HepG2 (cell line): ENCODE results near the gene USP7. TPM values are rescaled to one million over a fixed set of nuclear protein-coding genes. Genes with fewer than 3 reads are reported as not detected.

Experiments
- FOSL1 ChIP-seq: sonication (generic); formaldehyde crosslinking; IDR thresholded peaks from 2 replicates; pipeline ENCODE4 v1.9.0; 2021; ENCODE audit warnings: missing genetic modification reagents, borderline replicate concordance
- FOXO1 ChIP-seq: sonication (generic); formaldehyde crosslinking; IDR thresholded peaks from 2 replicates; pipeline ENCODE4 v1.4.0; 2020; ENCODE audit warnings: missing genetic modification reagents
- IRF2 ChIP-seq: IDR thresholded peaks from 2 replicates; pipeline ENCODE4 v1.6.1; 2018; ENCODE audit warnings: missing genetic modification reagents, missing compliant biosample characterization
- KLF13 ChIP-seq: sonication (generic); formaldehyde crosslinking; IDR thresholded peaks from 2 replicates; pipeline ENCODE4 v1.4.0; 2020; ENCODE audit warnings: mild to moderate bottlenecking, missing genetic modification reagents
- MIER2 ChIP-seq: IDR thresholded peaks from 2 replicates; pipeline ENCODE4 v1.6.1; 2016; ENCODE audit warnings: missing biosample characterization, missing genetic modification reagents
- MLLT10 ChIP-seq: sonication (generic); formaldehyde crosslinking; IDR thresholded peaks from 2 replicates; pipeline ENCODE4 v1.4.0; 2020; ENCODE audit warnings: missing genetic modification reagents
- PITX1 ChIP-seq: sonication (generic); formaldehyde crosslinking; IDR thresholded peaks from 2 replicates; pipeline ENCODE4 v1.5.1; 2020; ENCODE audit warnings: mild to moderate bottlenecking, missing genetic modification reagents
- RELA ChIP-seq: sonication (generic); formaldehyde crosslinking; IDR thresholded peaks from 2 replicates; pipeline ENCODE4 v1.4.0; 2020; ENCODE audit warnings: missing genetic modification reagents
- SAP130 ChIP-seq: IDR thresholded peaks from 2 replicates; pipeline ENCODE4 v1.6.1; 2016; ENCODE audit warnings: low read depth
- TBX2 ChIP-seq: sonication (generic); formaldehyde crosslinking; IDR thresholded peaks from 2 replicates; pipeline ENCODE4 v1.5.0; 2020; ENCODE audit warnings: missing genetic modification reagents, mild to moderate bottlenecking, borderline replicate concordance
- TCF12 ChIP-seq, 2 experiments: fragments of 450-650 bp in 1 of 2; sonication (generic) in 1 of 2; formaldehyde crosslinking in 1 of 2; IDR thresholded peaks; 2 replicates each; pipeline versions ENCODE4 v1.6.1 to v1.8.0; 2017 to 2022; ENCODE audit warnings: antibody characterized with exemption in 1 of 2, mild to moderate bottlenecking in 1 of 2, missing genetic modification reagents in 1 of 2, moderate library complexity in 1 of 2
- ZMAT5 ChIP-seq: sonication (generic); formaldehyde crosslinking; IDR thresholded peaks from 2 replicates; pipeline ENCODE4 v1.5.0; 2020; ENCODE audit warnings: mild to moderate bottlenecking, low read depth, missing genetic modification reagents, borderline replicate concordance
- ZNF12 ChIP-seq: sonication (generic); formaldehyde crosslinking; IDR thresholded peaks from 2 replicates; pipeline ENCODE4 v1.5.0; 2020; ENCODE audit warnings: missing genetic modification reagents
- ZNF18 ChIP-seq: sonication (generic); formaldehyde crosslinking; IDR thresholded peaks from 2 replicates; pipeline ENCODE4 v1.8.0; 2022; ENCODE audit warnings: mild to moderate bottlenecking, missing genetic modification reagents; ENCODE audit not compliant: insufficient replicate concordance
- ZNF232 ChIP-seq: sonication (generic); formaldehyde crosslinking; IDR thresholded peaks from 2 replicates; pipeline ENCODE4 v1.4.0; 2020; ENCODE audit warnings: missing genetic modification reagents, borderline replicate concordance
- ZNF281 ChIP-seq: sonication (generic); formaldehyde crosslinking; IDR thresholded peaks from 2 replicates; pipeline ENCODE4 v1.4.0; 2020; ENCODE audit warnings: missing genetic modification reagents, borderline replicate concordance
- ZNF629 ChIP-seq: sonication (generic); formaldehyde crosslinking; conservative IDR thresholded peaks from 2 replicates; pipeline ENCODE4 v1.5.0; 2020; ENCODE audit warnings: missing genetic modification reagents
- ZNF782 ChIP-seq: sonication (generic); formaldehyde crosslinking; IDR thresholded peaks from 2 replicates; pipeline ENCODE4 v1.4.0; 2020; ENCODE audit warnings: missing genetic modification reagents, mild to moderate bottlenecking, borderline replicate concordance
- ZNF784 ChIP-seq: sonication (generic); formaldehyde crosslinking; IDR thresholded peaks from 2 replicates; pipeline ENCODE4 v1.5.1; 2020; ENCODE audit warnings: missing genetic modification reagents, mild to moderate bottlenecking, borderline replicate concordance
- ZSCAN21 ChIP-seq: sonication (generic); formaldehyde crosslinking; IDR thresholded peaks from 2 replicates; pipeline ENCODE4 v1.8.0; 2022; ENCODE audit warnings: mild to moderate bottlenecking, missing genetic modification reagents, moderate library complexity, borderline replicate concordance
- polyA plus RNA-seq, 8 experiments: library from polyadenylated mRNA; depleted of rRNA in 3 of 8; stranded (reverse) in 7 of 8; unstranded in 1 of 8; fragments of >200 nt; fragmentation: Illumina TruSeq in 4 of 8; extraction: Trizol in 4 of 8; gene quantifications; 2 replicates each; pipeline versions ENCODE4 v1.2.1 to v1.2.3, GENCODE V29; 2011 to 2016; ENCODE audit warnings: low read depth in 4 of 8, missing spikeins in 1 of 8, mixed read lengths in 1 of 8; ENCODE audit not compliant: insufficient read depth in 1 of 8
- total RNA-seq, 5 experiments: library from RNA; depleted of rRNA; stranded (reverse); fragments of >200 nt; fragmentation: Illumina TruSeq; extraction: Trizol; gene quantifications; 2 replicates each; pipeline ENCODE4 v1.2.3, GENCODE V29; 2016; ENCODE audit warnings: low read depth in 1 of 5
- TF ChIP-seq, protein P1 (sequence below): sonication (generic); formaldehyde crosslinking; IDR thresholded peaks from 2 replicates; pipeline ENCODE4 v1.4.0; 2020; ENCODE audit warnings: missing genetic modification reagents
- TF ChIP-seq, protein P2 (sequence below): sonication (generic); formaldehyde crosslinking; IDR thresholded peaks from 2 replicates; pipeline ENCODE4 v1.4.0; 2020; ENCODE audit warnings: mild to moderate bottlenecking, missing genetic modification reagents

The USP7 gene
- total and polyA plus RNA-seq, 2 of the 13 experiments (the other 11 are each of a cell fraction or from before 2014, with no cell fraction given) = 52.5 to 173 TPM

- TF ChIP-seq, protein P1, sequence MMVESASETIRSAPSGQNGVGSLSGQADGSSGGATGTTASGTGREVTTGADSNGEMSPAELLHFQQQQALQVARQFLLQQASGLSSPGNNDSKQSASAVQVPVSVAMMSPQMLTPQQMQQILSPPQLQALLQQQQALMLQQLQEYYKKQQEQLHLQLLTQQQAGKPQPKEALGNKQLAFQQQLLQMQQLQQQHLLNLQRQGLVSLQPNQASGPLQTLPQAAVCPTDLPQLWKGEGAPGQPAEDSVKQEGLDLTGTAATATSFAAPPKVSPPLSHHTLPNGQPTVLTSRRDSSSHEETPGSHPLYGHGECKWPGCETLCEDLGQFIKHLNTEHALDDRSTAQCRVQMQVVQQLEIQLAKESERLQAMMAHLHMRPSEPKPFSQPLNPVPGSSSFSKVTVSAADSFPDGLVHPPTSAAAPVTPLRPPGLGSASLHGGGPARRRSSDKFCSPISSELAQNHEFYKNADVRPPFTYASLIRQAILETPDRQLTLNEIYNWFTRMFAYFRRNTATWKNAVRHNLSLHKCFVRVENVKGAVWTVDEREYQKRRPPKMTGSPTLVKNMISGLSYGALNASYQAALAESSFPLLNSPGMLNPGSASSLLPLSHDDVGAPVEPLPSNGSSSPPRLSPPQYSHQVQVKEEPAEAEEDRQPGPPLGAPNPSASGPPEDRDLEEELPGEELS (CRISPR knock-in tag) = no peak
- peak; percentile 37; the same call in 1 of the 2 replicates for TF ChIP-seq SAP130
- TF ChIP-seq MLLT10 = no peak
- peak; percentile 16; the same call in 1 of the 2 replicates for TF ChIP-seq ZNF232 (CRISPR knock-in tag)
- TF ChIP-seq ZSCAN21 (CRISPR knock-in tag) = no peak
- TF ChIP-seq PITX1 (CRISPR knock-in tag) = no peak
- TF ChIP-seq MIER2 (CRISPR knock-in tag) = no peak
- TF ChIP-seq, protein P2, sequence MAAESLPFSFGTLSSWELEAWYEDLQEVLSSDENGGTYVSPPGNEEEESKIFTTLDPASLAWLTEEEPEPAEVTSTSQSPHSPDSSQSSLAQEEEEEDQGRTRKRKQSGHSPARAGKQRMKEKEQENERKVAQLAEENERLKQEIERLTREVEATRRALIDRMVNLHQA (CRISPR knock-in tag) = no peak
- no peak for TF ChIP-seq FOXO1
- TF ChIP-seq TCF12 (IDR thresholded peaks at IDR 0.05) = no peak
- no peak for TF ChIP-seq TCF12 (CRISPR knock-in tag; IDR thresholded peaks at IDR 0.05)
- no peak for TF ChIP-seq KLF13 (CRISPR knock-in tag)
- TF ChIP-seq ZNF12 = no peak
- no peak for TF ChIP-seq RELA (CRISPR knock-in tag)
- TF ChIP-seq ZNF629 (CRISPR knock-in tag) = peak; percentile 52; the same call in 1 of the 2 replicates
- TF ChIP-seq ZNF281 (CRISPR knock-in tag) = no peak
- no peak for TF ChIP-seq ZNF782 (CRISPR knock-in tag)
- no peak for TF ChIP-seq FOSL1 (CRISPR knock-in tag)
- TF ChIP-seq ZNF18 (CRISPR knock-in tag) = peak; percentile 55
- no peak for TF ChIP-seq TBX2
- TF ChIP-seq IRF2 (CRISPR knock-in tag) = no peak
- TF ChIP-seq ZMAT5 = no peak
- TF ChIP-seq ZNF784 (CRISPR knock-in tag) = 0 out of 2 replicates have a peak, but pooled peaks have one; percentile 55
Observed at GRCh38 chr16:8961811-8962390, 1.8 kb downstream of the USP7 start (continued).
